Left cardiac atrium (tissue), 4 donors: ENCODE measurements around the gene RELT. TPM values are rescaled to one million over a fixed set of nuclear protein-coding genes. Genes with fewer than 3 reads are reported as not detected.
"Not testable (repeated sequence)": the region's sequence is repeated elsewhere in the genome, so short reads cannot be mapped to it uniquely, and the experiment has no call there.

ENCODE experiments used
- ATAC-seq, 2 donors: fragments of 200-7000 bp; cut with Tn5 transposase; one replicate each; pipeline ENCODE4 v1.9.1; 2020; ENCODE audit warnings: mild to moderate bottlenecking in 2 of 2, moderate library complexity in 2 of 2
- DNase-seq: peaks from one replicate; pipeline ENCODE4 v3.0.0-alpha.2; 2020
- intact Hi-C, 2 donors: fragments of 100-400 bp; cut with DNase I; formaldehyde crosslinking; loops; one replicate each; pipeline versions ENCODE4 v1.14.1 to v1.15.1; 2022 to 2023
- total RNA-seq, 2 donors: library from RNA; stranded (reverse); fragmentation: NEBNext Ultra II Directional; extraction: Animal tissue kit (Norgen Biotek cat#: 25700); gene quantifications; one replicate each; pipeline ENCODE4 v1.2.1, GENCODE V29; 2021
- donor health status: DM: no; HTN: yes; CAD: no.
- donor health status: DM: no; HTN: yes; CAD: no; lungs with severe emphysema.
- donor health status: DM: yes; HTN: yes; CAD: no.
- donor health status: Dilated cardiomyopathy.

The RELT gene
- total RNA-seq, 2 donors from 2014 or later = 4.3 to 8.3 TPM

GRCh38 chr11:73413256-73413655, 37.1 kb downstream of the RELT start:
- no peak for ATAC-seq
- intact Hi-C loops = no loop called here
- no peak for DNase-seq

DNA sequence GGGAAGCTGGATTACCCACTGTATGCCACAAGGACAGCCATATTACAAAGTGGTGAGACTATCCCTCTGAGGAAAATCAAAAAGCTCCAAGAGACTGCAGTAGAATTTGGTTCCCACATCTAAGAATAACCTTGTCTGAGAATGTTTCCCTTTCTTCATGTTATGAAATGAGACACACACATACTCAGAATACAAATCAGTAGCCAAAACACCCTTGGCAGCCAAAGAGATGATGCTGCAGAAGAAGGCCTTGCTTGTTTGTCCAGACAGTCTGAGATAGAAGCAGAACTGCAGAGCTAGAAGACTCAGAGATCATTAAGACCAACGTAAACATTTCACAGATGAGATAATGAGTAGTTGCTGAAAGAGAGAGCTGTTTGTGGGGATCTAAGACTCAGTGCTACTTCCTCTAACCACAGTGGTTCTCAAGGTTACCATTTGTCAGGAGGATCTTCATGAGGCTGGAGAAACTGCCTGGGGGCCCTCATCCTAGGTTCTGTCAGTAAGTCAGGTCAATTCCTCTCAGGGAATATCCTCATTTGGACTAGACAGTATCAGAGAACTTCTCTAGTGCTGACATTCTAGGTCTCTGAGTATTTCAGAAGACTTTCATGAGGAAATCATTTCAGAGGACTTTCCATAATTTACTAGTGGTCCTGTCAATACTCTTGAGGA, 38.9 kb downstream of the RELT start:
- ATAC-seq = peak; percentile 34 to 59
- no peak for DNase-seq
- intact Hi-C loops = no loop called here

DNA sequence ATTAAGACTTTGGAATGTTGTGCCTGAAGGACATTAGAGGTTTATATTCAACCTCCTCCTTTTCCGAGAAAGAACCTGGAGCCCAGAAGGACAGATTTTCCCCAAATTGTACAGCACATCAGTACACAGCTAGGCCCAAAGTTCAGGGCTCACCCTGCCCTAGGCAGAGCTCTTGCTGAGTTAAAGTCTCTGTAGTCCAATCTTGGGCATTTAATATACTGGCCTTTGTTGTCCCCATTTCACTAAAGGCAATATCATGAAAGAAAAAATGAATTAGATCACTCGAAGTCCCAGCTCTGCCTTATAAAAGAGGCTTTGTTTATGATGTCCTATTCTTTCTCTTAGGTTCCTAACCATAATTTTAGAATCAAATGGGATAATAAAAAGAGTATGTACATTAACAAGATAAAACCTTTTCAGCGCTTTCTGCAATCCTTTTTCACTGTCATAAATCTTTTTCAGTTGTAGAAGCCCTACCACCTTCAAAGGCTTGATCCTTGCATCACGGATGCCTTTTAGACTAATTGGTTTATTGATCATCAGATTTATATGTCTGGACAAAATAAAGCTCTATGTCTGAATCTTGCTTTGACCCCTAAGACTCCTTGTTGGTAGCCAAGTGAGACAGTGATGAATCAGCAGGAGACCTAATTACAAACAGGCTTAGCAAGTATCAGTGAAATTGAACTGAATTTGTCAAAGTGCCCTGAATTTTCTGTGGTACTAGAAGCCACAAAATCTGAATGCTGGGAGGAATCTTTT, 39.8 kb downstream of the RELT start:
- intact Hi-C loops = no loop called here
- DNase-seq (no peak), ATAC-seq (no peak)

- intact Hi-C loops = no loop called here
- ATAC-seq (peak in 1 of 2 donors; percentile 23), DNase-seq (no peak)
Measured at GRCh38 chr11:73416786-73417185, 40.6 kb downstream of the RELT start.

- DNase-seq (no peak), ATAC-seq (no peak)
- intact Hi-C loops = no loop called here
Measured at GRCh38 chr11:73420136-73420535, 43.9 kb downstream of the RELT start.

DNA sequence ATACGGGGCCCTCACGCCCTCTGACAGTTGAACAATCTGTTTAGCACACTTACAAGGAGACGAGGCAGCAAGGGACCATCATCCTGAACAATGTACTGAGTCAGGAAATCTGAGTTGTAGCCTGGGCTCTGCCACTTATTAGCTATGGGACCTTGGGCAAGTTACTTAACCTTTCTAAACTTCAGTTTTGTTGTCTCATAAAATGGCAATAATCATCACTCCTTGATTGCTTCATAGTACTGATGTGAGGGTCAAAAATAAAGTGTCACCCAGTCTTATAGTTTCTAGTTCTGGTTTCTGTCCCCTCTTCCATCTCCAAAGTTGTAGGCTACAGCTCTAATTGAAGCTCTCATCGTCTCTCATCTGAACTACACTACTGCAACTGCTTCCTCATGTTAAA, 46.7 kb downstream of the RELT start:
- intact Hi-C loops = no loop called here
- DNase-seq (no peak), ATAC-seq (no peak)

DNA sequence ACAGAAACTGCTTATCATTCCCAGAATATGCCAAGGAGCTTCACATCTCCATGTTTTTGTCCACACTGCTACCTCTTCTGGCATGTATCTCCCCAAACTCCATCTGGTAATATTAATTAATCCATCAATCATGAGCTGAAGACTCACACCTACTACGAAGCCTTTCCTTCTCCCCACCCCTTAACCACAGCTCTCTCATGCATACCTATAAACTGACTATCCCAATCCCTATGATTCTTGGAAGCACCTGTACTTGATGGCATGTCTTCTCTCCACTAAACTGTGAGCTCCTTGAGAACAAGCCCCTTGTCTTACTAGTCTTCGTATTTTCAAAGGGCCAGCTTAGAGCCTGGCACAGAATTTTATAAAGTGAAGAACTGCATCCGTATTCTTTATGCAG, 47.3 kb downstream of the RELT start:
- ATAC-seq (no peak), DNase-seq (no peak)
- intact Hi-C loops = no loop called here

DNA sequence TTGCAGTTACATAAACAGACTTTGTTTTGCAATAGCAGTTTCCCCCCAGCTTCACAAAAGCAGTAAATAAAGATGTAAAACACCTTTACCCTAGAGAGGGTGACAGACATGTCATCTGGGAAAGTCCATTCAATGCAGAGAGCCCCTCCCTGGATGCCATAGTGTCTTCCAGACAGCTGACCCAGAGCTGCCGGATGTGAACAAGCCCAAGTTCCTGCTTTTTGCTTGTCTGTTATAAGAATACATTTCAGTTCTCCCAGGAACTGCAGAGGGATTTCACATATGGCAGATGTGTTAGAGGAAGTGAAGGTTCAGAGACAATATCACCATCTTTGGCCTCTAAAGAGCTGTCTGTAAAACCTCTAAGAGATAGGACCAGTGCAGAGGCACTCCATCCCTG, 48.9 kb downstream of the RELT start:
- DNase-seq (no peak), ATAC-seq (peak; percentile 19 to 60)
- intact Hi-C loops = no loop called here

GRCh38 chr11:73426219-73426850, 50.1 kb downstream of the RELT start:
- ATAC-seq (peak in 1 of 2 donors; percentile 17), DNase-seq (no peak)
- intact Hi-C loops = no loop called here

DNA sequence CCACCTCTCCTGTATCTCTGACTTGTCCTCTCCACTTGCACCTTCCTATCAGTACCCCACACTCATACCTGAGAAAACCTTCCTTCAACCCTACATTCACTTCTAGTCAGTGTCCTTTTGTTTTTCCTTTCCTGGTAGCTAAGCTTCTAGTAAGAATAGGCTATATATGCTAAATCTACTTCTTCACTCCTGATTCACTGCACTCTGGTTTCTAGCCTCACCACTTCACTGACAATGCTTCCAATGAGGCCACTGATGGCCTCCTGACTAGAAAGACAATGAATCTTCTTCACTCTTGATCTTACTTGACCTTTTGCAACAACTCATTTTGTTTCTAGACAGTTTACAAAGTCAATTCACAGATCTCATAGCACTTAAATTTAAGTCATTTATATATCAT, 52.0 kb downstream of the RELT start:
- ATAC-seq (no peak), DNase-seq (no peak)
- intact Hi-C loops = no loop called here

DNA sequence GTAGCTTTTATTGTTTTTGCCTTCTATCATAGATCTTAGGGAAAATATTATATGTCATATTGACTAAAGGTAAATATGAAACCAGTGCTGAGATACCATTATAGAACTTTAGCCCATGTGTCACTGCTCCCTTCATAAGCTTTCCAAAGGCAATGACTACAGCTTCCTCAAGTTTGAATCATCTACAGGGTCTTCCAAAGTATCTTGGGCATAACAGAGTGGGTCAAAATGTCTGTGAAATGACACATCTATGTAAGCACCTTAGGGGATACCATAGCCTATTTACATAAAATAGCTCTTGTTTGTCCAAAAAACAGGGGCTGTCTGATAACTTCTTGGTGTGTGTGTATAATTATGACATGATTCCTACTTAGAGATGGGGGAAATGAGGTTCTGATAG, 52.5 kb downstream of the RELT start:
- intact Hi-C loops = no loop called here
- ATAC-seq = no peak

DNA sequence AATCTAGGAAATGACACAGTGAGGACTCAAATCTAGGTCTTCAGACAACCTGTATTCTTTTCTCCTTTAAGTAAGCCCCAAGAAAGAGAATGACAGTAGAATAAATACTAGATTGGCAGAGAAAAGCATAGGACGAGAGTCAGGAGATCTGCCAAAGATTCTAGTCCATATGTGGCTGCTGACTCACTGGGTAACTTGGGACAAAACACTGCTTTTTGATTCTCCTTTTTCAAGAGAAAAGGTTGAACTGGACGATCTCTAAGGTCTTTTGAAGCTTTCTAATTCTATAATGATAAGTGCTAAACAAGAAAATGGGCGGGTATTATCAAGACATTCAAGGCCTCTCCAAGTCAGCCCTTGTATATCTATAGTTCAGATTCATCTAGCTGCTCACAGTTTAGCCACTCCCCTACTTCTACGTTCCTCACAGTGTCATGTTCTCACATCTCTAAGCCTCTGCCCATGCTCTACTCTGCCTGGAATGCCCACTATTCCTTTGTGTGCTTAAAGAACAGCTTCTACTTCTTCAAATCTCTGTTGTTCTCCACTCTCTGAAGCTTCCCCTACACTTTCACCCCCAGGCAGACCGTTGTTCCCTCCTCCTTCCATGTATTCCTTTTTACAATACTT, 53.0 kb downstream of the RELT start:
- ATAC-seq = no peak
- intact Hi-C loops = no loop called here
- DNase-seq = no peak

More for the DNA sequence above, 52.5 kb downstream of the RELT start:
- DNase-seq = no peak

DNA sequence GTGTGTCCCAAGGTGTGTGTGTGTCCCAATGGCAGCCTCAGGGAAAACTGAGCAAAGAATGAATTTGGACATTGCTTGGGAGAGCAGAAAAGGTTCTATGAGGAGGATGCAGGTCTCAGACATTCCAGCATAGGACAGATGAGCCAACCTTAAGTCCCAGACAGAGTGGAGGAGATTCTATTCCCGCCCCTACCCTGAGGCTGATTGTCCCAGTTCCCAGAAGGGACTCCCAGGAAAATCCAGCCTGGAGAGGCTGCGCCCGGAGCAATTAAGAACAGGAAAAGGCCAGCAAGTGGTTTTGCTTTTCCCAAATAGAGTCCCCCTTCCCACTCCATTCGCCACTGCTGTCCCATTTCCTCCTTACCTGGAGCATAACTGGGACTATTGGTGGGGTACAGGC, 54.1 kb downstream of the RELT start:
- ATAC-seq (no peak), DNase-seq (no peak)
- intact Hi-C loops = no loop called here

DNA sequence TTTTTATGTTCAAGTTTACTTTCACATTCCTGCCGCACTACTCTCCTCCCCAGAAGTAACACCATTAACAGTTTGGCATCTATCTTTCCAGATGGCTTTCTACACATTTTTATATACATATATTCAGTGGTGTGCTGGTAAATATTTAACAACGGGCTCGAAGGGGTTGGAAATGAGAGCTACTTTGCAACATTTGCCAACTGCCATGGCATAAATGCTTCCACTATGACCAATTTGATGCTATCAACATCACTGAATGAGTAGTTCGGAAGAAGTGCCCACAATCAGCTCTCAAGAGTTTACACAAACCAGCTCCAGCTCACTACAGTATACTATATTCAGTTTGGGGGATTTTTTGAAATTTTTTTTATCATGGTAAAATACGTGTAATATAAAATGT, 55.2 kb downstream of the RELT start:
- DNase-seq = no peak
- intact Hi-C loops = no loop called here
- ATAC-seq = no peak

DNA sequence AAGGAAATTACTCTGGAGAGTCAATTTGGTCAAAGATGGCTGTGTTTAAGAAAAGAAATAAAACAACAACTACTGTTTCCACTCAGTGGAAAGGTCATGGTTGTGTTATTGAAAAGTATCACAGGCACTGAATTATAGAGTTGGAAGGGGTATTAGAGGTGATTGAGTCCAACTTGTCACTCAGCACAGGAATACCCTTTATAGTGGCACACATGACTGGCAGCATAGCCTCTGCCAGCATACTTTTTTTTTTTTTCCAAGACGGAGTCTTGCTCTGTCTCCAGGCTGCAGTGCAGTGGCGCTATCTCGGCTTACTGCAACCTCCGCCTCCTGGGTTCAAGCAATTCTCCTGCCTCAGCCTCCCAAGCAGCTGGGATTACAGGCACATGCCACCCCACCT, 60.7 kb downstream of the RELT start:
- intact Hi-C loops, DNase-seq: not testable (repeated sequence)
- peak in 1 of 2 donors; percentile 27 for ATAC-seq

- DNase-seq = no peak
- intact Hi-C loops = no loop called here
- peak in 1 of 2 donors; percentile 27 for ATAC-seq
Measured at GRCh38 chr11:73439002-73439843, 63.0 kb downstream of the RELT start.

DNA sequence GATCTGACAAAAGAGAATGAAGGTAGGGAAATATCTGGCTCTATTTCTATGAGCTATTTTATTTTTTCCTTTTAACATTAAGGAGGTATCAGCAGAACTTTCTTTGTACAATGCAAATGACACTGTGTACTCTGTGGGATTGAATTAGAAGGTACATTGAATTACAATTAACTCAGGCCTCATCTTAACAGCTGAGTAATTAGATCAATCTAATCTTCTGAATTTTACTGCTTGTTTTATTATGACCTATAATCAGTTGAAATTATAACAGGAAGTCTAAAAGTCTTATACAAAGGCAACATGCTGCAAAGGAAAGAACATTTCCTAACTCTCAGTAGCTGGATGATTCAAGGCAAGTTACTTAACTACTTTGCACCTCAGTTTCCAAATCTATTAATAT, 69.8 kb downstream of the RELT start:
- intact Hi-C loops = no loop called here
- no peak for DNase-seq
- no peak for ATAC-seq

GRCh38 chr11:73446766-73447165, 70.6 kb downstream of the RELT start:
- DNase-seq (no peak), ATAC-seq (no peak)

More at GRCh38 chr11:73446766-73447165, 70.6 kb downstream of the RELT start:
- intact Hi-C loops = no loop called here
